H9 (cell line): Measurements from ENCODE around the gene NEK6. TPM values are rescaled to one million over a fixed set of nuclear protein-coding genes. Genes with fewer than 3 reads are reported as not detected.

Experiments
- DNase-seq: peaks from one replicate; pipeline ENCODE4 v3.0.0-alpha.2; 2017
- H2AFZ ChIP-seq: one replicate; pipeline ENCODE4 v1.6.1; 2013; ENCODE audit warnings: mild to moderate bottlenecking, low read length, control low read depth, moderate library complexity
- H2AK5ac ChIP-seq: 2 replicates; pipeline ENCODE4 v1.6.1; 2013; ENCODE audit warnings: low read length, control low read depth, mixed read lengths; ENCODE audit not compliant: insufficient read length
- H2BK120ac ChIP-seq: one replicate; pipeline ENCODE4 v1.6.1; 2013; ENCODE audit warnings: low read depth, mild to moderate bottlenecking, low read length, control low read depth, inconsistent platforms; ENCODE audit not compliant: poor library complexity, severe bottlenecking
- H2BK12ac ChIP-seq: 2 replicates; pipeline ENCODE4 v1.6.1; 2013; ENCODE audit warnings: low read length, control low read depth, mixed read lengths, low read depth; ENCODE audit not compliant: insufficient read length
- H2BK15ac ChIP-seq: 2 replicates; pipeline ENCODE4 v1.6.1; 2013; ENCODE audit warnings: low read depth, low read length, control low read depth
- H2BK20ac ChIP-seq: one replicate; pipeline ENCODE4 v1.6.1; 2013; ENCODE audit warnings: low read depth, mild to moderate bottlenecking, low read length, control low read depth, inconsistent platforms; ENCODE audit not compliant: poor library complexity, severe bottlenecking
- H2BK5ac ChIP-seq: 2 replicates; pipeline ENCODE4 v1.6.1; 2013; ENCODE audit warnings: low read length, control low read depth, mixed read lengths; ENCODE audit not compliant: insufficient read length
- H3K14ac ChIP-seq: 2 replicates; pipeline ENCODE4 v1.6.1; 2013; ENCODE audit warnings: low read length, control low read depth; ENCODE audit not compliant: insufficient read depth
- H3K18ac ChIP-seq: 2 replicates; pipeline ENCODE4 v1.6.1; 2013; ENCODE audit warnings: low read depth, mild to moderate bottlenecking, mixed read lengths, low read length, control low read depth; ENCODE audit not compliant: insufficient read length
- H3K23ac ChIP-seq: 2 replicates; pipeline ENCODE4 v1.6.1; 2013; ENCODE audit warnings: low read length, control low read depth, mixed read lengths, low read depth; ENCODE audit not compliant: insufficient read length
- H3K23me2 ChIP-seq: 2 replicates; pipeline ENCODE4 v1.6.1; 2013; ENCODE audit warnings: low read depth, mild to moderate bottlenecking, mixed read lengths, low read length, control low read depth; ENCODE audit not compliant: insufficient read length, poor library complexity, severe bottlenecking
- H3K27ac ChIP-seq: 2 replicates; pipeline ENCODE4 v1.5.1; 2013; ENCODE audit warnings: low read length, control low read depth, mixed read lengths, low read depth; ENCODE audit not compliant: insufficient read length
- H3K27me3 ChIP-seq: 2 replicates; pipeline ENCODE4 v1.6.1; 2013; ENCODE audit warnings: low read length, control low read depth, inconsistent platforms; ENCODE audit not compliant: insufficient read depth
- H3K4ac ChIP-seq: 2 replicates; pipeline ENCODE4 v1.6.1; 2013; ENCODE audit warnings: low read depth, mild to moderate bottlenecking, control low read depth, inconsistent platforms, low read length, moderate library complexity
- H3K4me1 ChIP-seq: 2 replicates; pipeline ENCODE4 v1.6.1; 2013; ENCODE audit warnings: low read length, control low read depth, inconsistent platforms; ENCODE audit not compliant: insufficient read depth
- H3K4me2 ChIP-seq: 2 replicates; pipeline ENCODE4 v1.6.1; 2013; ENCODE audit warnings: low read length, control low read depth, mixed read lengths; ENCODE audit not compliant: insufficient read length, insufficient read depth
- H3K56ac ChIP-seq: 2 replicates; pipeline ENCODE4 v1.6.1; 2013; ENCODE audit warnings: low read depth, mild to moderate bottlenecking, mixed read lengths, low read length, control low read depth; ENCODE audit not compliant: insufficient read length
- H3K79me1 ChIP-seq: 2 replicates; pipeline ENCODE4 v1.6.1; 2013; ENCODE audit warnings: low read depth, mild to moderate bottlenecking, moderate library complexity, low read length, control low read depth, inconsistent platforms; ENCODE audit not compliant: insufficient read depth, poor library complexity, severe bottlenecking
- H3K79me2 ChIP-seq: 2 replicates; pipeline ENCODE4 v1.6.1; 2013; ENCODE audit warnings: low read length, control low read depth, inconsistent platforms; ENCODE audit not compliant: insufficient read depth
- H3K9ac ChIP-seq: 2 replicates; pipeline ENCODE4 v1.6.1; 2013; ENCODE audit warnings: low read length, control low read depth, mixed read lengths; ENCODE audit not compliant: insufficient read length; ENCODE audit errors: extremely low read depth
- H3K9me3 ChIP-seq: one replicate; pipeline ENCODE4 v1.6.1; 2013; ENCODE audit warnings: low read depth, low read length, inconsistent platforms; ENCODE audit not compliant: control insufficient read depth
- H3T11ph ChIP-seq: one replicate; pipeline ENCODE4 v1.6.1; 2013; ENCODE audit warnings: mild to moderate bottlenecking, low read length, control low read depth, inconsistent platforms
- H4K20me1 ChIP-seq: one replicate; pipeline ENCODE4 v1.6.1; 2013; ENCODE audit not compliant: control insufficient read depth, insufficient read length, insufficient read depth
- H4K5ac ChIP-seq: 2 replicates; pipeline ENCODE4 v1.6.1; 2013; ENCODE audit warnings: low read depth, mild to moderate bottlenecking, mixed read lengths, low read length, control low read depth; ENCODE audit not compliant: insufficient read length
- H4K8ac ChIP-seq: replicated peaks from 2 replicates; pipeline ENCODE4 v1.6.1; 2013; ENCODE audit warnings: low read length, control low read depth, mixed read lengths, low read depth; ENCODE audit not compliant: insufficient read length
- H4K91ac ChIP-seq: 2 replicates; pipeline ENCODE4 v1.6.1; 2013; ENCODE audit warnings: low read depth, mild to moderate bottlenecking, moderate library complexity, mixed read lengths, low read length, control low read depth; ENCODE audit not compliant: insufficient read length
- H3K27ac Mint-ChIP-seq, 3 experiments: 2 replicates in 2 of 3; 3 replicates in 1 of 3; pipeline ENCODE4 v1.8.0; 2020 to 2021; ENCODE audit warnings: mixed read lengths in 3 of 3, mild to moderate bottlenecking in 1 of 3, moderate library complexity in 1 of 3
- H3K27me3 Mint-ChIP-seq: 2 replicates; pipeline ENCODE4 v1.8.0; 2021; ENCODE audit warnings: low read depth, mild to moderate bottlenecking, moderate library complexity, mixed read lengths
- H3K36me3 Mint-ChIP-seq, 3 experiments: 2 replicates in 2 of 3; 3 replicates in 1 of 3; pipeline ENCODE4 v1.8.0; 2020 to 2021; ENCODE audit warnings: low read depth in 3 of 3, mixed read lengths in 3 of 3; ENCODE audit not compliant: insufficient read depth in 1 of 3
- H3K4me1 Mint-ChIP-seq, 2 experiments: 2 replicates each; pipeline ENCODE4 v1.8.0; 2020; ENCODE audit warnings: mixed read lengths in 2 of 2
- H3K4me3 Mint-ChIP-seq, 2 experiments: 2 replicates in 1 of 2; 3 replicates in 1 of 2; pipeline ENCODE4 v1.8.0; 2020 to 2021; ENCODE audit warnings: mild to moderate bottlenecking in 2 of 2, mixed read lengths in 2 of 2, moderate library complexity in 1 of 2
- H3K9me3 Mint-ChIP-seq, 2 experiments: 2 replicates in 1 of 2; 3 replicates in 1 of 2; pipeline ENCODE4 v1.8.0; 2020; ENCODE audit warnings: mild to moderate bottlenecking in 2 of 2, mixed read lengths in 2 of 2, moderate library complexity in 1 of 2
- CTCF ChIP-seq: fragments of 200-600 bp; sonication (generic); conservative IDR thresholded peaks from 3 replicates; pipeline ENCODE4 v1.8.0; 2021; ENCODE audit warnings: antibody characterized with exemption, mild to moderate bottlenecking
- WGBS: extraction: QIAGEN DNeasy Blood & Tissue Kit; methylation state at CpG from one replicate; pipeline ENCODE4 v1.1.7; 2013; ENCODE audit warnings: missing lambda C conversion rate, low lambda C conversion rate, mixed read lengths; ENCODE audit not compliant: insufficient read length; ENCODE audit errors: extremely low coverage; 5-methylcytosine and 5-hydroxymethylcytosine counted together
- total RNA-seq: library from RNA; stranded (reverse); gene quantifications from 2 replicates; pipeline ENCODE4 v1.2.1, GENCODE V29; 2021

NEK6 gene
- total RNA-seq, 1 experiment from 2014 or later: 14.3 TPM

DNA sequence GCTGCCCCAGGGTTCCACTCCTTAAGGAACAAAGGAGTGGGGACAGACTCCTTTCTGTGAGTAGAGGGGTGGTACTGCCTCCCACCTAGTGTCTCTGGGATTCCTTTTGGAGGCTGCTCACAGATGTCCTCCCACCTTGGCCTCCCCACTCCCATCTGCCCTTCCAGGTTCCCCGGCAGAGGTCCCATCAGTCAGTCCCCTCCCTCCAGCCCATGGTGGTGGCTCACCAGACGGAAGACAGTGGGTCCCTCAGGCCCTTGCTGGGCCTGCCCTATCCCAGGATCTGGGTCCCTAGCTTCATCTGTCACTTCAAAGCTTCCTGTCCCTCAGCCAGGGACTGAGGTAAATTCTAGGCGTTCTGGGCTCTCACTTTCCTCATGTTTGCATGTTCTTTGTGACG, 35.6 kb upstream of the NEK6 start:
- no peaks in the 10 kb centered on the region for H3K27me3 ChIP-seq
- DNase-seq: no peak
- H3K18ac ChIP-seq: no peak overlapping the region
- no peak overlapping the region for H3K4me2 ChIP-seq
- no peaks in the 10 kb centered on the region for H3K4me1 ChIP-seq
- no peak overlapping the region for H2BK12ac ChIP-seq
- no peak overlapping the region for H3T11ph ChIP-seq
- Mint-ChIP-seq H3K36me3 (no peaks in the 10 kb centered on the region), H3K9me3 (no peaks in the 10 kb centered on the region), H3K4me3 (no peak overlapping the region), H3K27ac (no peak overlapping the region), H3K4me1 (peaks cover 5 to 9% of the 10 kb centered on the region in 2 experiments; a peak in 3 of 4 replicates), H3K27me3 (peaks cover 7% of the 10 kb centered on the region)
- no peak overlapping the region for H3K9ac ChIP-seq
- no peak overlapping the region for H3K4ac ChIP-seq
- H2BK15ac ChIP-seq: no peak overlapping the region
- H3K23ac ChIP-seq: no peak overlapping the region
- no CpG with 5 or more reads among the region's 4 CpGs for WGBS
- no peak overlapping the region for H3K14ac ChIP-seq
- no peak overlapping the region for H3K56ac ChIP-seq
- no peak overlapping the region for H3K27ac ChIP-seq
- no peaks in the 10 kb centered on the region for H3K79me1 ChIP-seq
- H4K5ac ChIP-seq: no peak overlapping the region
- no peaks in the 10 kb centered on the region for H3K9me3 ChIP-seq
- H4K91ac ChIP-seq: no peak overlapping the region
- H3K79me2 ChIP-seq: no peaks in the 10 kb centered on the region
- no peaks in the 10 kb centered on the region for H4K20me1 ChIP-seq
- no peak overlapping the region for H2BK5ac ChIP-seq
- no peak for TF ChIP-seq CTCF
- no peak overlapping the region for H2BK20ac ChIP-seq
- no peak overlapping the region for H2BK120ac ChIP-seq
- no peak overlapping the region for H4K8ac ChIP-seq
- no peak overlapping the region for H2AK5ac ChIP-seq
- H3K23me2 ChIP-seq: no peaks in the 10 kb centered on the region
- no peak overlapping the region for H2AFZ ChIP-seq
